Measurements from ENCODE around the gene HSDL1. TPM values are rescaled to one million over a fixed set of nuclear protein-coding genes. Genes with fewer than 3 reads are reported as not detected.

HSDL1 gene
- total RNA-seq, 1 donor from 2014 or later: 68.2 TPM

DNA sequence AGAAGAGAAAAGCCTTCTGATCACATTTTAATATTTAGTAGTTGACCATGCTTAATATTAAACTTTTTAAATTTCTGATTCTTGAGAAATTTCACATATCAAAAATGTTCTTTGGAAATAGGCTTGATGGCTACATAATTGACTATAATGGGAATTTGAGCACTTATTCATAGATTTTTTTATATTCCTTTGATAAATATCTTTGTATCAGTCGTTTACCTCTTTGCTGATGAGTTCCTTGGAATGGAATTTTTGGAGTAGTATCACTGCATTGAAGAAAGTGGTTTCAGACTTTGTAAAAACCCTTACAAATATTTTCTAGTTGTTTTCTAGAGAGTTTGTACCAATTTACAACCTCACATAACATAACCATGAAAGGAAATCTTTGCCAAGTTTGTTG lies 14.8 kb upstream of the HSDL1 start:
- Mint-ChIP-seq H3K27me3 (ENCODE audit: low read depth) (peaks cover 21% of the 10 kb centered on the region), H3K9me3 (no peaks in the 10 kb centered on the region), H3K27ac (ENCODE audit: unreplicated experiment) (no peak overlapping the region), H3K4me3 (no peak overlapping the region), H3K36me3 (ENCODE audit: low read depth) (no peaks in the 10 kb centered on the region), H3K4me1 (no peaks in the 10 kb centered on the region)
- TF ChIP-seq CTCF (conservative IDR thresholded peaks at IDR 0.05): no peak
- no peak for DNase-seq (ENCODE audit: low read depth, low spot score)

DNA sequence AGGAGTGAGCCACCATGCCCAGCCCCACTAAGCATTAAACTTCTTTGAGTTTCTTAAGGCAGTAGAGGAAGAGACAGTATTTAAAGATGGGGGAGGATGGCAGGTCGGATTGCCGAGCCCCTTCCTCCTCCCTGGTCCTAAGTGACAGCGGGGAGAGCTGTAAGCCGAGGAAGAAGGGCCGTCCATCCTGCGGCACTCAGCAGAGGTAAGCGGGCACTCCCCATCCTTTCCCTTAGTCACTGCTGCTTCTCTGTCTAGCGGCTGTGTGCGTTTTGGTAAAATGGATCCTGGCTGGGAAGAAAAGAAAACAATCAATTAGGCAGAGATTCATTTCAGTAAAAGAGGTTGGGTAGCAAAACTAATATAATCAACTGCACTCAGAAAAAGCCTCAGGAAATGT lies 14.0 kb upstream of the HSDL1 start:
- Mint-ChIP-seq H3K4me3 (no peak overlapping the region), H3K27me3 (ENCODE audit: low read depth) (peaks cover 16% of the 10 kb centered on the region), H3K36me3 (ENCODE audit: low read depth) (no peaks in the 10 kb centered on the region), H3K9me3 (no peaks in the 10 kb centered on the region), H3K27ac (ENCODE audit: unreplicated experiment) (no peak overlapping the region), H3K4me1 (no peaks in the 10 kb centered on the region)
- DNase-seq (ENCODE audit: low read depth, low spot score): no peak
- no peak for TF ChIP-seq CTCF (conservative IDR thresholded peaks at IDR 0.05)

DNA sequence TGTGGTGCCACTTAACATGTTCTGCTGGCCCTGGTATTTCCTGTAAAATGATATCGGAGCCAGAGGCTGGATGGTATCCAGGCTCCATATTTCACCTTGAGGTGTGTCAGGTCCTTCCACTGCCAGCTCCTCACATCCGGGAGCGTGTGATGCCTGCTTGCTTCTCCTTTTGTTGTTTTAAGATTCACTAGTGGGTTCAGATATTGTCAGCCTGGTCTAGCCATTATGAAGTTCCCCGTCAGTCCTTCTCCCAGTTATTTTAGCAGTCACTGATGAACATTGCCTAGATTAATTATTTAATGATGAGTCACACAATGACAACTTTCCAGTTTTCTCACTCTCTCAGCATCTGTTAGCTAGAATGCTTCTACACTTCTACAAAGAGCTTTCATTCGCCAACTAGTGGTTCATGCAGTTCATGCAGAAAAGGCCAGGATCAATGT lies 11.4 kb upstream of the HSDL1 start:
- Mint-ChIP-seq H3K4me1 (no peaks in the 10 kb centered on the region), H3K27me3 (ENCODE audit: low read depth) (peaks cover 14% of the 10 kb centered on the region), H3K27ac (ENCODE audit: unreplicated experiment) (no peak overlapping the region), H3K9me3 (no peaks in the 10 kb centered on the region), H3K36me3 (ENCODE audit: low read depth) (no peaks in the 10 kb centered on the region), H3K4me3 (no peak overlapping the region)
- no peak for DNase-seq (ENCODE audit: low read depth, low spot score)
- TF ChIP-seq CTCF (conservative IDR thresholded peaks at IDR 0.05): peak; percentile 19

DNA sequence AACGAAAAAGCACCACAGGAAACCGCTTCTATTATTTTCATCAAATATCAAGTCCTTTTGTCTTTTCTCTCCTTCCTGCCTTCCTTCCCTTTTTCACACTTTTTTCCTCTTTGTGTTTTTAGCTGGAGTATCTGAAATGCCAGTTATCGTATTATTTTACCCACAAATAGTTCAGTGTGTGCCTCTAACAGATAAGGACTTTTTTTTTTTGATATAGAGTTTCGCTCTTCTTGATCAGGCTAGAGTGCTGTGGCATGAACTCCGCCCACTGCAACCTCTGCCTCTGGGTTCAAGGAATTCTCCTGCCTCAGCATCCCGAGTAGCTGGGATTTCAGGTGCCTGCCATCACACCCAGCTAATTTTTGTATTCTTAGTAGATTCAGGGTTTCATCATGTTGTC lies 10.8 kb upstream of the HSDL1 start:
- Mint-ChIP-seq H3K9me3 (no peaks in the 10 kb centered on the region), H3K4me3 (no peak overlapping the region), H3K4me1 (peaks cover 6% of the 10 kb centered on the region), H3K36me3 (ENCODE audit: low read depth) (no peaks in the 10 kb centered on the region), H3K27ac (ENCODE audit: unreplicated experiment) (no peak overlapping the region), H3K27me3 (ENCODE audit: low read depth) (peaks cover 20% of the 10 kb centered on the region)
- TF ChIP-seq CTCF (conservative IDR thresholded peaks at IDR 0.05): no peak
- DNase-seq (ENCODE audit: low read depth, low spot score): no peak

- Mint-ChIP-seq H3K36me3 (ENCODE audit: low read depth) (no peaks in the 10 kb centered on the region), H3K9me3 (no peaks in the 10 kb centered on the region), H3K27ac (ENCODE audit: unreplicated experiment) (no peak overlapping the region), H3K27me3 (ENCODE audit: low read depth) (peaks cover 22% of the 10 kb centered on the region), H3K4me1 (peaks cover 6% of the 10 kb centered on the region), H3K4me3 (no peak overlapping the region)
- DNase-seq (ENCODE audit: low read depth, low spot score): no peak
- no peak for TF ChIP-seq CTCF (conservative IDR thresholded peaks at IDR 0.05)
These were observed 10.2 kb upstream of the HSDL1 start for GRCh38 chr16:84155226-84155625.
